Mononuclear cell (primary cell): Measurements from ENCODE around the gene PLEKHO1. TPM values are rescaled to one million over a fixed set of nuclear protein-coding genes. Genes with fewer than 3 reads are reported as not detected.

Experiments used
- H3K27me3 ChIP-seq: 2 replicates; pipeline ENCODE4 v1.6.0; 2011; ENCODE audit warnings: low read length, control low read depth; ENCODE audit not compliant: insufficient read depth
- H3K4me1 ChIP-seq: 2 replicates; pipeline ENCODE4 v1.5.1; 2011; ENCODE audit warnings: mild to moderate bottlenecking, low read length, control low read depth; ENCODE audit not compliant: insufficient read depth
- H3K4me3 ChIP-seq: 2 replicates; pipeline ENCODE4 v1.5.1; 2011; ENCODE audit warnings: mild to moderate bottlenecking, low read length, moderate library complexity
- H3K9me3 ChIP-seq: 2 replicates; pipeline ENCODE4 v1.5.1; 2011; ENCODE audit warnings: low read depth, mild to moderate bottlenecking, control low read depth, low read length
- total RNA-seq: library from RNA; depleted of rRNA; stranded (reverse); fragments of >200 nt; gene quantifications from one replicate; pipeline ENCODE4 v1.2.3, GENCODE V29; 2012

Gene PLEKHO1
- total RNA-seq, 1 donor, result 80.9 TPM

DNA sequence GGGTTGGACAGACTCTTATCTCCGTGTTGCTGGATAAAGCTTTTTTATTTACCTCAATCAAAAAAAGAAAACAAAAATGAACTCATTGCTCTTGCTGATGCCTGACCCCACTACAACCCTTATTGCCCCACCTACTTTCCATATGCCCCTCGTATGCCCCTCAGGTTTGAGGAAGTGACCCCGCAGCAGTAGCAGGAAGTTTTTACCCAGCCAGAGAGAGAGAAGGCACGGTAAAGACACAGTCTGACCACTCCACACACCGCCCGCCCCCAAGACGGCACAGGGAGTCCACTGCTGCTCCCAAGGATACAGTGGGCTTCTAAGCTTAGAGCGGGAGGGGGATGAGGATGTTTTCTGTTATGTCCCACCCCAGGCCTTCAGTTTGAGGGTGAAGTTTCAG, 9.8 kb downstream of the PLEKHO1 start:
- H3K27me3 ChIP-seq, result no peaks in the 10 kb centered on the region
- no peak overlapping the region for H3K4me3 ChIP-seq
- no peaks in the 10 kb centered on the region for H3K9me3 ChIP-seq
- H3K4me1 ChIP-seq, result peaks cover 99% of the 10 kb centered on the region

GRCh38 chr1:150160964-150161621, 11.4 kb downstream of the PLEKHO1 start:
- Histone ChIP-seq H3K4me3 (peak overlapping the region; percentile 17), H3K27me3 (no peaks in the 10 kb centered on the region), H3K9me3 (no peaks in the 10 kb centered on the region), H3K4me1 (peaks cover 99% of the 10 kb centered on the region)

- H3K4me3 ChIP-seq, result peak overlapping the region; percentile 12
- no peaks in the 10 kb centered on the region for H3K27me3 ChIP-seq
- peaks cover 95% of the 10 kb centered on the region for H3K4me1 ChIP-seq
- H3K9me3 ChIP-seq, result no peaks in the 10 kb centered on the region
Measured at GRCh38 chr1:150161747-150162581, 12.2 kb downstream of the PLEKHO1 start.

GRCh38 chr1:150162582-150162861, 12.8 kb downstream of the PLEKHO1 start:
- Histone ChIP-seq H3K9me3 (no peaks in the 10 kb centered on the region), H3K4me3 (peak overlapping the region; percentile 12), H3K27me3 (no peaks in the 10 kb centered on the region), H3K4me1 (peaks cover 89% of the 10 kb centered on the region)

DNA sequence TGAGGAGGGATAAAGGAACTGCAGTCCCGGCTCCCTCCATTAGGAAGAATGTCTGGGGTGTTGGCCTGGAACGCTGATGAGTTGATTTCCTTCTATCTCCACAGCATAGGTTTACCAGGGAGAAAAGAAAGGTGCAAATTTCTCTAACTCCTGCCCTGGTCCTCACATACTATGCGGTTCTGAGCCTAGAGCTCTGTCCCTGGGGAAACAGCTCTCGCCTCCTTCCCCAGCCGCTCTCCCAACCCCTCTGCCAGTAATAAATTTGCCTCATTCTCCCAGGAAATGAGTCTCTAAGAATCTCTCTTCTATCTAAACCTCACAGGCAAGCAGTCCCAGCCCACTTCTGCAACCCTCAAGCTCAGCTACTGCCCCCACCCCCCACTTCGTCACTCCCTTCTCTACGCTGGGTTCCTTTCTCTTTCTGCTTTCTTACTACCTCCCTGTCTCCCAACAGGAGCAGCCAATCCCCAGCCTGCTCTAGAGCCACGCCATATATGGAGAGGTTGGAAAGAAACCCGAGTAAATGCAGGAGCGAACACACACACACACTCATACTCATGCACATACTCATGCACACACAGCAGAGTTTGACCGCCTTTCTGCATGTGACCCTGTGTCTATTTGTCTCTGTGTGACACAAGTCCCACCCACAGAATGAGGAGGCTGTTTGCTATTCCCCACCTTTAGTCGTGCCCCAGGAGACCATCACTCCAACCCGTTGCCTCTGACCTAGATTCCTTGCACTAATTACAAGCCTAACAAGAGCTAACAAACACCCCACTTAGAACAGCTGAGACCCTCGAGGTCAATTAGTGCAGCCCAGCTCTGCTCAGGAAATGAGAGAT, 13.4 kb downstream of the PLEKHO1 start:
- H3K27me3 ChIP-seq, result no peaks in the 10 kb centered on the region
- H3K4me1 ChIP-seq, result peaks cover 84% of the 10 kb centered on the region
- H3K9me3 ChIP-seq, result no peaks in the 10 kb centered on the region
- H3K4me3 ChIP-seq, result peak overlapping the region; percentile 12

GRCh38 chr1:150164224-150164623, 14.5 kb downstream of the PLEKHO1 start:
- peaks cover 79% of the 10 kb centered on the region for H3K4me1 ChIP-seq
- no peak overlapping the region for H3K4me3 ChIP-seq
- H3K27me3 ChIP-seq, result no peaks in the 10 kb centered on the region
- H3K9me3 ChIP-seq, result no peaks in the 10 kb centered on the region

- H3K27me3 ChIP-seq, result no peaks in the 10 kb centered on the region
- H3K9me3 ChIP-seq, result no peaks in the 10 kb centered on the region
- peaks cover 76% of the 10 kb centered on the region for H3K4me1 ChIP-seq
- no peak overlapping the region for H3K4me3 ChIP-seq
Measured at GRCh38 chr1:150164779-150165178, 15.1 kb downstream of the PLEKHO1 start.

DNA sequence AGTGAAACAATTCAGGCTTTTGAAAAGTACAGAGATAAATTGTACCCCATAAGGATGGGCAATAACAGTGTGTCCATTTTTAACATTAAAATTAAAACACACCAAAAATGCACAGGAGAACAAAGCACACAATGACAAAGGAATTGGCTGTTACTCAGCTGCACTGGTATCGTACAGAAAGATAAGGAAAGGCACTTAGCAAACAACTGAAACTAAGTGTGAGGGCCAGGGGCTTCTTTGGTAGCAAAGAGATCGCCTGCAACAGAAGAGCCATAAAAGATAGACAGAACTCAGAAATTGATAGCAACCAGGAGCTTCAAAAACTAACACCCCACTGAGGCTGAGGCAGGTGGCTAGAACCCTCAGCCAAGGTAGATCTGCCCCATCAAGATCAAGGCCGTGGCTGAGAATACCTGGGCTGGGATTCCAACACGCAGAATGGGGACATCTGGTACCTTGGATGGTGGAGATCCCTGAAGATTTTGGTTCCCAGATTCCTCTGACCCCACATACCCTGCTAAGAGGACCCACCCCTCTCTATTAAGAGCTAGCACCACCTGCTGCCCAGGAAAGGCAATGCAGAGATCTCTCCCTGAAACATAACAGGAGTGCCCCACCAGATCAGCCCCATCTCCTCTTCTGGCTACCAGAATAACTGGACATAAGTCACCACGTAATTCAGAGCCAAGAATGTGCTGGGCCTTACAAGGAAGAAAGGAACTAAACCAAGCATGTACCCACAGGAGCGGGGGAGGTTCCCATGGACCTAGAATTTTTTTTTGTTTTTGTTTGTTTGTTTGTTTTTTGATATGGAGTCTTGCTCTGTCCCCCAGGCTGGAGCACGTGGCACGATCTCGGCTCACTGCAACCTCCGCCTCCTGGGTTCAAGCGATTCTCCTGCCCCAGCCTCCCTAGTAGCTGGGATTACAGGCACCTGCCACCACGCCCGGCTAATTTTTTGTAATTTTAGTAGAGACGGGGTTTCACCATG, 16.2 kb downstream of the PLEKHO1 start:
- no peak overlapping the region for H3K4me3 ChIP-seq

GRCh38 chr1:150168960-150169601, 19.4 kb downstream of the PLEKHO1 start:
- Histone ChIP-seq H3K4me1 (peaks cover 43% of the 10 kb centered on the region), H3K4me3 (no peak overlapping the region), H3K27me3 (no peaks in the 10 kb centered on the region), H3K9me3 (no peaks in the 10 kb centered on the region)

More for the DNA sequence above, 16.2 kb downstream of the PLEKHO1 start:
- H3K4me1 ChIP-seq, result peaks cover 74% of the 10 kb centered on the region
- H3K27me3 ChIP-seq, result no peaks in the 10 kb centered on the region
- H3K9me3 ChIP-seq, result no peaks in the 10 kb centered on the region

DNA sequence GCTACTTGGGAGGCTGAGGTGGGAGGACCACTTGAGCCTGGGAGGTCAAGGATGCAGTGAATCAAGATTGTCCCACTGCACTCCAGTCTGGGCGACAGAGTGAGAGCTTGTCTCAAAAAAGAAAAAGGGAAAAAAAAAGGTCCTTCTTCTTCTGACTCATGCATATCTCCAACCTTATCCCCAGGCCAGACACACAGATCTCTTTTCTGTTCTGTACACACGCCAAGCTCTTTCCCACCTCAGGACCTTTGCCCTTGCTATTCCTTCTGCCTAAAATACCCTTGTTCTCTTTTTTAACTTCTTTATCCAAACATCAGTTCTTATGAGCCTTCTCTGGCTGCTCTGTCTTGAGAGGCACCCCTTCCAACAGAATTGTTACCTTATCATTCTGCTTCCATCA, 22.1 kb downstream of the PLEKHO1 start:
- H3K4me3 ChIP-seq, result no peak overlapping the region
- peaks cover 27% of the 10 kb centered on the region for H3K4me1 ChIP-seq
- H3K27me3 ChIP-seq, result no peaks in the 10 kb centered on the region
- H3K9me3 ChIP-seq, result no peaks in the 10 kb centered on the region

DNA sequence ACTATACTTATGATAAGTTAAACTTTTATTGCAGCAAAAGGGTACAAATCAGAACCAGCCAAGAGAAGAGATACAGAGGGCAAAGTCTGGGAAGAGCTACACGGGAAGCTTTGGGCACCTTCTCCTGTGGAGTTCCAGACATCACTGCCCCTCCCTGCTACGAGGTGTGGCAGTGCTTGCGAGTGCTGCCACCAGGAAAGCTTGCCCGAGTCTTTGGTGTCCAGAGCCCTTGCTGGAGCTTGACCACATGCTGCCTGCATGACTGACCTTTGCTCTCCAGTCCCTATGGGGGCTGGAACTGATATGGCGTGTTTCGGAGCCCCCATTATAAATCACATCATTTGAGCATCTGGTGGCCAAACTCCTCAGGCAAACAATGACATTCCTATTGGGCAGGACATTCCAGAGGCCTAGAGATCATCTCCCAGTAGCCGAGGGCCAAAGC, 23.4 kb downstream of the PLEKHO1 start:
- H3K4me1 ChIP-seq, result peaks cover 41% of the 10 kb centered on the region
- H3K4me3 ChIP-seq, result no peak overlapping the region
- H3K9me3 ChIP-seq, result no peaks in the 10 kb centered on the region
- H3K27me3 ChIP-seq, result no peaks in the 10 kb centered on the region

GRCh38 chr1:150176593-150176992, 26.9 kb downstream of the PLEKHO1 start:
- no peaks in the 10 kb centered on the region for H3K27me3 ChIP-seq
- no peaks in the 10 kb centered on the region for H3K9me3 ChIP-seq
- H3K4me3 ChIP-seq, result no peak overlapping the region
- peaks cover 54% of the 10 kb centered on the region for H3K4me1 ChIP-seq

GRCh38 chr1:150178548-150178947, 28.8 kb downstream of the PLEKHO1 start:
- Histone ChIP-seq H3K4me1 (peaks cover 72% of the 10 kb centered on the region), H3K9me3 (no peaks in the 10 kb centered on the region), H3K4me3 (no peak overlapping the region), H3K27me3 (no peaks in the 10 kb centered on the region)

GRCh38 chr1:150179867-150180266, 30.2 kb downstream of the PLEKHO1 start:
- Histone ChIP-seq H3K27me3 (no peaks in the 10 kb centered on the region), H3K4me1 (peaks cover 82% of the 10 kb centered on the region), H3K4me3 (no peak overlapping the region), H3K9me3 (no peaks in the 10 kb centered on the region)
